Spleen (tissue), 11 donors: ENCODE measurements around the gene GPR156. TPM values are rescaled to one million over a fixed set of nuclear protein-coding genes. Genes with fewer than 3 reads are reported as not detected.

ENCODE experiments used
- DNase-seq: peaks from one replicate; pipeline ENCODE4 v3.0.0-alpha.2; 2020
- H3K27ac ChIP-seq, 8 donors: fragments of 200-600 bp; sonication (generic) in 7 of 8; 1 replicate in 4 of 8; 2 replicates in 4 of 8; pipeline versions ENCODE4 v1.5.0 to v1.8.0; 2016 to 2021; ENCODE audit warnings: inconsistent platforms in 4 of 8, mild to moderate bottlenecking in 4 of 8, moderate library complexity in 1 of 8
- H3K27me3 ChIP-seq, 7 donors: fragments of 200-600 bp; sonication (generic) in 6 of 7; replicated peaks in 1 of 7; 1 replicate in 4 of 7; 2 replicates in 3 of 7; pipeline versions ENCODE4 v1.5.0 to v1.8.0; 2016 to 2021; ENCODE audit warnings: inconsistent platforms in 3 of 7, mild to moderate bottlenecking in 1 of 7
- H3K36me3 ChIP-seq, 6 donors: fragments of 200-600 bp; sonication (generic) in 5 of 6; 1 replicate in 4 of 6; 2 replicates in 2 of 6; pipeline versions ENCODE4 v1.5.0 to v1.8.0; 2016 to 2021; ENCODE audit warnings: inconsistent platforms in 2 of 6
- H3K4me1 ChIP-seq, 6 donors: fragments of 200-600 bp; sonication (generic) in 5 of 6; 1 replicate in 3 of 6; 2 replicates in 3 of 6; pipeline versions ENCODE4 v1.5.0 to v1.8.0; 2016 to 2021; ENCODE audit warnings: inconsistent platforms in 3 of 6
- H3K4me3 ChIP-seq, 8 donors: fragments of 200-600 bp; sonication (generic) in 7 of 8; 1 replicate in 4 of 8; 2 replicates in 4 of 8; pipeline versions ENCODE4 v1.5.0 to v1.8.0; 2016 to 2021; ENCODE audit warnings: inconsistent platforms in 4 of 8, mild to moderate bottlenecking in 4 of 8, moderate library complexity in 2 of 8
- H3K9me3 ChIP-seq, 8 donors: fragments of 200-600 bp; sonication (generic) in 7 of 8; 1 replicate in 4 of 8; 2 replicates in 4 of 8; pipeline versions ENCODE4 v1.5.0 to v1.8.0; 2016 to 2021; ENCODE audit warnings: inconsistent platforms in 4 of 8
- POLR2A ChIP-seq, 3 donors: fragments of 450-650 bp; IDR thresholded peaks; one replicate each; pipeline ENCODE4 v1.5.1; 2017; ENCODE audit warnings: antibody characterized with exemption in 3 of 3, mild to moderate bottlenecking in 1 of 3
- POLR2AphosphoS5 ChIP-seq, 3 donors: sonication (generic); formaldehyde crosslinking; IDR thresholded peaks; one replicate each; pipeline ENCODE4 v1.5.1; 2017; ENCODE audit warnings: antibody characterized with exemption in 3 of 3
- WGBS, 5 donors: extraction: QIAGEN DNeasy Blood & Tissue Kit in 3 of 5; methylation state at CpG; one replicate each; pipeline versions ENCODE4 v1.1.5 to v1.1.7; 2013 to 2018; 5-methylcytosine and 5-hydroxymethylcytosine counted together
- intact Hi-C: fragments of 100-400 bp; cut with DNase I; formaldehyde crosslinking; loops from one replicate; pipeline ENCODE4 v1.15.0; 2023; ENCODE audit warnings: low total_unique reads
- polyA plus RNA-seq, 3 donors: library from polyadenylated mRNA; stranded (reverse); fragments of 200-250 nt; gene quantifications; one replicate each; pipeline ENCODE4 v1.2.1, GENCODE V29; 2013
- total RNA-seq, 7 donors: library from RNA; depleted of rRNA in 3 of 7; stranded (reverse); fragments of >200 nt in 3 of 7; fragmentation: NEBNext Ultra II Directional in 4 of 7; extraction: Animal tissue kit (Norgen Biotek cat#: 25700) in 4 of 7; gene quantifications; one replicate each; pipeline versions ENCODE4 v1.1.0 to v1.2.1, GENCODE V29; 2016 to 2021
- TF ChIP-seq, protein P1 (sequence below), 11 experiments: fragments of 200-600 bp in 7 of 11; fragments of 450-650 bp in 4 of 11; sonication (generic) in 4 of 11; IDR thresholded peaks in 8 of 11; conservative IDR thresholded peaks in 3 of 11; 1 replicate in 7 of 11; 2 replicates in 4 of 11; pipeline versions ENCODE4 v1.4.0 to v1.8.0; 2016 to 2021; ENCODE audit warnings: antibody characterized with exemption in 11 of 11, inconsistent platforms in 4 of 11, mild to moderate bottlenecking in 1 of 11
- donor health status: healthy with polysubstance abuse.
- donor health status: DM: no; HTN: no; CAD: no; lungs with moderate emphysema.
- donor health status: DM: no; HTN: no; CAD: no.
- donor health status: Bipolar disorder and iron deficiency.
- donor health status: healthy.
- donor health status: DM: no; HTN: no; CAD: no.
- donor health status: DM: yes; HTN: yes; CAD: no.

Gene GPR156
- total and polyA plus RNA-seq, 10 donors = 0.03 to 0.41 (median 0.18) TPM; not detected in 4

DNA sequence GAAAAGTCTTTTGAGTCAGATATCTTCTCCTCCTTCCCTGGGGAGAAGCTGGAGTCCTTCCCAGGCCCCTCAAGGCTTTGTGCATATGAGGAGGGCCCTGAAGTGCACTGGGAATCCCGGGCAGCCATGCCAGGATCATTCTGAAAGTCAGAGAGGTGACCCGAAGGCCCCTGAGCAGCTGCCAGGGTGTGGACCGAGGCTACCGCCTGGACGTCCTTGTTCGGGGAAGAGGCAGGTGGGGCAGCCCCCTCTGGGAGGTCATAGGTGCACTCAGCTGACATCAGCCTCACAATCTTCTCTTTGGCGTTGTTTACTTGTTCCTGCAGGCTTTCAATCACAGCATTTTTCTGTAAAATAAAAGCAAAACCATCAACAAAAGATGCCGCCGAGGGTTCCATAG, 117.0 kb downstream of the GPR156 start:
- no peak for DNase-seq
- Histone ChIP-seq H3K4me3 (no peak overlapping the region), H3K4me1 (no peaks in the 10 kb centered on the region), H3K27me3 (no peaks in the 10 kb centered on the region), H3K27ac (no peak overlapping the region), H3K36me3 (no peaks in the 10 kb centered on the region), H3K9me3 (no peaks in the 10 kb centered on the region)
- no peak for TF ChIP-seq POLR2A (IDR thresholded peaks at IDR 0.05)
- TF ChIP-seq POLR2AphosphoS5 (IDR thresholded peaks at IDR 0.05) = no peak
- TF ChIP-seq, protein P1, sequence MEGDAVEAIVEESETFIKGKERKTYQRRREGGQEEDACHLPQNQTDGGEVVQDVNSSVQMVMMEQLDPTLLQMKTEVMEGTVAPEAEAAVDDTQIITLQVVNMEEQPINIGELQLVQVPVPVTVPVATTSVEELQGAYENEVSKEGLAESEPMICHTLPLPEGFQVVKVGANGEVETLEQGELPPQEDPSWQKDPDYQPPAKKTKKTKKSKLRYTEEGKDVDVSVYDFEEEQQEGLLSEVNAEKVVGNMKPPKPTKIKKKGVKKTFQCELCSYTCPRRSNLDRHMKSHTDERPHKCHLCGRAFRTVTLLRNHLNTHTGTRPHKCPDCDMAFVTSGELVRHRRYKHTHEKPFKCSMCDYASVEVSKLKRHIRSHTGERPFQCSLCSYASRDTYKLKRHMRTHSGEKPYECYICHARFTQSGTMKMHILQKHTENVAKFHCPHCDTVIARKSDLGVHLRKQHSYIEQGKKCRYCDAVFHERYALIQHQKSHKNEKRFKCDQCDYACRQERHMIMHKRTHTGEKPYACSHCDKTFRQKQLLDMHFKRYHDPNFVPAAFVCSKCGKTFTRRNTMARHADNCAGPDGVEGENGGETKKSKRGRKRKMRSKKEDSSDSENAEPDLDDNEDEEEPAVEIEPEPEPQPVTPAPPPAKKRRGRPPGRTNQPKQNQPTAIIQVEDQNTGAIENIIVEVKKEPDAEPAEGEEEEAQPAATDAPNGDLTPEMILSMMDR (IDR thresholded peaks at IDR 0.05 in 8 of 11, conservative IDR thresholded peaks at IDR 0.05 in 3 of 11) = no peak
- 64 to 86% (median 80%) methylated on average over 9 of the region's 9 CpGs for WGBS, 5 donors
- intact Hi-C loops = no loop called here

DNA sequence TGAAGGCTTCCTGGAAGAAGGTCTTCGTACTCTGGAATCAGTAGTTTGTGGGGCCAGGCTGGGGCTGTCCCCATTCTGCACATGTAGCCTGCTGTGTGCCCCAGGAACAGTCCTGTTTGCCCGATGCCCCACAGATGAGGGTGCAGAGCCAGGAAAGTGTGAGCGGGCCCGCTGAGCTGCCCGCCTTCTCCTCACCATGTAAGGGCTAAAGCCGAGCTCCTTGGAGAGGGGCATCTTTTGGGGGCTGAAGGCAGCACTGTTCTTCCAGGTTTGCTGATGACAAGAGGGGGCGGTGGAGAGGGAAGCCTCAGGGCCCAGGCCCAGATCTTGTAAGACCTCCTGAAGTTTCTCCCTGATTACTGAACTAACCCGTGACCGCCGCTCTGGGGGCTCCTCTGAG, 117.5 kb downstream of the GPR156 start:
- H3K27ac ChIP-seq = no peak overlapping the region
- no peak overlapping the region for H3K4me3 ChIP-seq
- intact Hi-C loops = no loop called here
- H3K27me3 ChIP-seq = no peaks in the 10 kb centered on the region
- H3K9me3 ChIP-seq = no peaks in the 10 kb centered on the region
- no peak for DNase-seq
- H3K36me3 ChIP-seq = no peaks in the 10 kb centered on the region
- WGBS, 5 donors = 85 to 92% (median 90%) methylated on average over 8 to 10 of the region's 10 CpGs
- TF ChIP-seq POLR2AphosphoS5 (IDR thresholded peaks at IDR 0.05) = no peak
- TF ChIP-seq, protein P1 (IDR thresholded peaks at IDR 0.05 in 8 of 11, conservative IDR thresholded peaks at IDR 0.05 in 3 of 11) = no peak
- TF ChIP-seq POLR2A (IDR thresholded peaks at IDR 0.05) = no peak
- H3K4me1 ChIP-seq = no peaks in the 10 kb centered on the region

DNA sequence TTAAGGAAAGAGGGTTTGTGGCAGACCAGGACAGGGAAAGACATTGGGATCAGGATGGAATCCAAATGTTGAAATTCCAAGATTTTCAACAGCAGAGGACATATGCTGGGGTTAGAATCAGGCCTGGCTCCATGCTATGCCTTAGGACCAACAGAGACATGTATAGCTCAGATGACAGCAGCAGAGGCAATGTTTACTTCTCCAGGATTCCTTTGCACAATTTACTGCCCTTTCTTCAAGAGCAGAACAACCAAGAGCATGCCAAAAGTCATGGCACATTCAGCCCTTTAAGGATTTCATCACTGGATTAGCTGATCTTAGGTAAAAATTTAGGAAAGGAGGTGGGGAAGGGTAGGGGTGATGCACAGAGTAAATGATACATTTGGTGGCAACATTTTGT, 121.2 kb downstream of the GPR156 start:
- no peak overlapping the region for H3K4me3 ChIP-seq
- no peak for DNase-seq
- H3K9me3 ChIP-seq = no peaks in the 10 kb centered on the region
- no peaks in the 10 kb centered on the region for H3K36me3 ChIP-seq
- peaks cover 0 to 14% (median 2%) of the 10 kb centered on the region in 6 donors for H3K4me1 ChIP-seq
- no peak for TF ChIP-seq POLR2AphosphoS5 (IDR thresholded peaks at IDR 0.05)
- no peak for TF ChIP-seq POLR2A (IDR thresholded peaks at IDR 0.05)
- TF ChIP-seq, protein P1 (IDR thresholded peaks at IDR 0.05 in 8 of 11, conservative IDR thresholded peaks at IDR 0.05 in 3 of 11) = no peak
- H3K27ac ChIP-seq = no peak overlapping the region
- intact Hi-C loops = no loop called here
- no peaks in the 10 kb centered on the region for H3K27me3 ChIP-seq

DNA sequence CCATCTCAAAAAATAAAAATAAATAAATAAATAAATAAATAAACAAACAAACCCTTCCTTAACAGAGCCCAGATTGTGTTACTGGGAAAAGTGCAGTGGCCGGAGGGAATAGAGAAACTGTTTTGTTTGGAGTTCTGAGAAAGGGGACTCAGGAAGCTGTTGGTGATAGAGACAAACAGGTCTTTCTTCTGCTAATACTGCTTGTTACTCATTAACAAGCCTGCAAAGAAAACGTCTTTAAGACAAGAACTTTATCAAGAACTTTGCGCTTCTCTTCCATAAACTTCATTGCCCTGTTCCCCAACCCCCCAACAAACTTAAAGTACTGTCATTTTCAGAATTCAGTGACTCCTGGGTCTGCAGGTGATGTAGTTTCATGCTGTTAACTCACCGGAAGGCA, 122.0 kb downstream of the GPR156 start:
- TF ChIP-seq POLR2AphosphoS5 (IDR thresholded peaks at IDR 0.05) (no peak), POLR2A (IDR thresholded peaks at IDR 0.05) (no peak)
- TF ChIP-seq, protein P1 (IDR thresholded peaks at IDR 0.05 in 8 of 11, conservative IDR thresholded peaks at IDR 0.05 in 3 of 11) = no peak
- peak overlapping the region in 1 of 8 donors; percentile 86 for H3K27ac ChIP-seq
- H3K36me3 ChIP-seq = no peaks in the 10 kb centered on the region
- 90 to 92% (median 91%) methylated on average over 4 of the region's 4 CpGs for WGBS, 5 donors
- H3K9me3 ChIP-seq = no peaks in the 10 kb centered on the region
- intact Hi-C loops = no loop called here
- no peak for DNase-seq
- no peaks in the 10 kb centered on the region for H3K27me3 ChIP-seq
- H3K4me3 ChIP-seq = no peak overlapping the region
- H3K4me1 ChIP-seq = peaks cover 0 to 14% (median 2%) of the 10 kb centered on the region in 6 donors
